HG02571 (cell line): ENCODE data around the gene RIBC2.
"Not testable (repeated sequence)": the region's sequence is repeated elsewhere in the genome, so short reads cannot be mapped to it uniquely, and the experiment has no call there.

Source experiments
- ATAC-seq: cut with Tn5 transposase; IDR thresholded peaks from one replicate; pipeline ENCODE4 v1.9.1; 2021; ENCODE audit warnings: mild to moderate bottlenecking, moderate library complexity; ENCODE audit not compliant: unreplicated experiment

Gene RIBC2

DNA sequence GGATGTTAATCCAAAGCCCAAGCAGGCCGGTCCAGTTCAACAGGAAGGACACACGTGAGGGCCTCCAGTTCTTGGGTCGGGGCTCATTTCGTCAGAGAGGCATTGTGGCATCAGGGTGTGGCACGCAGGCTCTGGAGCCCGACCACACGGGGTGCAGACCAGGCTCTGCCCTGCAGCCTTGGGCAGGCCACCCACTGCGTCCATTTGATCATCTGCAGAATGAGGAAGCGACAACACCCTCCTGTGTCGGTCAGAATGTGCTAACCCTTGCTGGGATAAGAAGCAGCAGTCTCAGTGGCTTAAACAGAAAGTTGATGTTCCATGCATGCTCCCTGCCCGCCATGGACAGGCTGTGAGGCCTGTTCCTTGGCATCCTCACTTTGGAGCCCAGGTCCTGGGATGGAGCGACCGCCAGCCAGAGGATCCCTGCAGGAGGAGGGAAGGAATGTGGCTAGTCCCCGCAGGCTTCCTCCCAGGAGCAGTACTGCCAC lies 10.8 kb downstream of the RIBC2 start:
- no peak for ATAC-seq

DNA sequence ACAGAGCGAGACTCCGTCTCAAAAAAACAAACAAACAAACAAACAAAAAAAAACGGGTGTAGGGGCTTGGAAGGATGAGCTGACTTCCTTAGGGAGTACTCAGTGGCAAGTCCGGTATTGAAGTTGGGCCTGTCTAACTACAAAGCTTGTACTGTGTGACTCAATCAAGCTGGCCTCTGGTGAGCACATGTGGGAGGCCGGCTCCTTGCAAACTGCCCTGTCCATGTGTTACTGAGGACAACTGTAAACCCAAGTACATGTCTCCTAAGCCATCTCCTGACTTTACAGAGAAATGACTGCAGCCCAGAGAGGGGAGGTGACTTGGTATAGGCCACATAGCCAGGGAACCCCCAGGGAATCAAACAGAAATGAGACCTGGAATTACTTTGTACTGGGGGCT lies 11.6 kb downstream of the RIBC2 start:
- ATAC-seq: no peak

DNA sequence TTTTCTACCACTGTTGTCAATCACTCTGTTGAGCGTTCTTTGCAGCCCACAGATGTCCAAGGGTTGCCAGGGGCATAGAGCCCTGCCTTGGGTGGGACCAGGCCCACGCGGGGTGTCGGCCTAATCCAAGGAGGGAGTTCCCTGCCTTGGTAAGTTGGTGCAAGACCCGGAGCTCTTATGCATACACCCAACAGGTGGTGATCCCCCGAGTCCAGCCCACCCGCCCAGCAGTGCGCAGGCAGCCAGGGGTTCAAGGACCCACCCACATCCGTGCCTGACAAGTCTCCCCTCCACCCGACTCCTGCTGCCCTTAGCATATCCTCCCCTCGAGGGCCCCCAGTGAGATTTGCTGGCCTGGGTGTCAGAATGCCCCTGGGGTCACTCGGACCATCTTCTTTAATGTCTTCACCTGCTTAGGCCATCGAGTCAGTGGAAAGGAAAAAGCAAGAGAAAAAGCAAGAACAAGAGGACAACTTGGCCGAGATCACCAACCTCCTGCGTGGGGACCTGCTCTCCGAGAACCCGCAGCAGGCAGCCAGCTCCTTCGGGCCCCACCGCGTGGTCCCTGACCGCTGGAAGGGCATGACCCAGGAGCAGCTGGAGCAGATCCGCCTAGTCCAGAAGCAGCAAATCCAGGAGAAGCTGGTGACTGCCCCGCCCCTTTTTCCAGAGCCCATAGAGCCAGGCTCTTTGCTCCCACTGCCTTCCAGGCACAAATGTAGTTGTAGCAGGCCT lies 12.2 kb downstream of the RIBC2 start:
- no peak for ATAC-seq

DNA sequence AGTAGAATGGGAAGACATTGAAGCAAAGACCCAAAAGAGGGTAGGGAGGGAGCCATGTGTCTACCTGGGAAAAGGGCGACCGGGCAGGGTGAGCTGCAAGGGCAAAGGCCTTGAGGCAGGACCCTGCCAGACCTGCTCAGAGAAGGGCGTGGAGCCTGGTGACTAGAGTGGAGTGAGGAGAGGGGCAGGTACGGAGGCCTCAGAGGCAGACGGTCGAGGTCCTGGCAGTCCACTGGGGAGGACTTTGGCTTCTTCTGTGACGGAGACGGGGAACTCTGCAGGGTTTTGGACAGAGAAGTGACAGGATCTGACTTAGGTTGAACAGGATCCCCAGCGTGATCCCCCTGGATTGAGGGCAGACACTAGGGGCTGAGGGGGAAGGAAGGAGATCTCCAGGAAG lies 12.9 kb downstream of the RIBC2 start:
- no peak for ATAC-seq

DNA sequence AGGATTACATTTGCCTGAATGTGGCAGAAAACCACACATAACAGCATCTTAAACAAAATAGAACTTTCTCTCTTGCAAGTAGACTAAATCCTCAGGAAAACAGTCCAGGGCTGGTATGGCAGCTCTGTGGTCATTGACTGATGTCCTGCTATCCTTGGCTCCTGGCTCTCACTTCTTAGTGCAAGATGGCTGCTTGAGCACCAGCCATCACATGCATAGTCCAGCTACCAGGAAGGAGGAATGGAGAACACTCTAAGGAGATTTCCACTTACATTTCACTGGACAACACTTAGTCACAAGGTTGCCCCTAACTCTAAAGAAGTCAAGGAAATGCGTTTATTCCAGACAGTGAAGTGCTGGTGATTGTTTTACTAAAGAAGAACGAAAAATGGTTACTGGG lies 13.6 kb downstream of the RIBC2 start:
- no peak for ATAC-seq

DNA sequence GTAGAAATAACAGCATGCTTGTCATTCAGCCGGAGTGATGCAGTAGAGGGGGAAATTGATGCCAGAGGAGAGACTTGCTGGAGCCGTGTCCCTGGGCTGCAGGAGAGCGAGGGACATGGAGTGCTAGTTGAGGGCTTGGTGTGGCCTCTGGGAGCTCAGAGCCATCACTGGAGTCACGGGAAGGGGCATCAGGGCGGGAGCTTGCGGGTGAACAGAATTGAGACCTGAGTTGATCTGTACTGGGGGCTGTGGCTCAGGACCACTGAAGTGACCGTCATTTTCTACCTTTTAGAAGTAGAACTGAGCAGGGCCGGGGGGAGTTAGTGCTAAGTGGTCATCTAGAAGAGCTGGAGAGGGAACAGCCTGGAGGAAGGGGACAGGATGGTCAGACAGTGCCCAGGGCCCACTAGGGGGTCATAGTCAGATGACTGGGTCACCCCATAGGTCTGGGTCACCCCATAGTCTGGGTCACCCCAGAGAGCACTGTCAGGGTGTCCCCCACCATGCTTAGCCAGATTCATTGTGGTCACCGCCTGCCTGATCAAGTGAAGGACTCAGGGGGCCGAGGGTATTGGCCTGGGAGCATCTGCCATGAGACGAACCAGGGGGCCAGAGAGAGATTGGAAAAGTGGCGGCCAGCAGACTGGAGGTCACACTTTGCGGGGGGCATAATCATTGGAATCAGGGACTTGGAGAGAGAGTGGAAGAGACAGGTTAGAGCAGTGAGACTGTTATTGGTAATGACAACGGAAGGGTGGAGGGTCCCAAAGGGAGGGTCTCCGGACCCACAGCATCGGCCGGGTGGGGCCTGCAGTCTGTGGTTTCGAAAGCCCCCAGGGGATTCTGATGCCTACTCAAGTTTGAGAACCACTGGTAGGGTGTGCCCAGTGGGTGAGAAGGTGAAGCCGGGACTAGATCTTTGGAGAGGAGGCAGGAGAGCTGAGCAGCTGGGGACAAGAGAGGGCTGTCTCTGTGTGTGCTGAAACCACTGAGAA lies 15.2 kb downstream of the RIBC2 start:
- ATAC-seq: no peak

DNA sequence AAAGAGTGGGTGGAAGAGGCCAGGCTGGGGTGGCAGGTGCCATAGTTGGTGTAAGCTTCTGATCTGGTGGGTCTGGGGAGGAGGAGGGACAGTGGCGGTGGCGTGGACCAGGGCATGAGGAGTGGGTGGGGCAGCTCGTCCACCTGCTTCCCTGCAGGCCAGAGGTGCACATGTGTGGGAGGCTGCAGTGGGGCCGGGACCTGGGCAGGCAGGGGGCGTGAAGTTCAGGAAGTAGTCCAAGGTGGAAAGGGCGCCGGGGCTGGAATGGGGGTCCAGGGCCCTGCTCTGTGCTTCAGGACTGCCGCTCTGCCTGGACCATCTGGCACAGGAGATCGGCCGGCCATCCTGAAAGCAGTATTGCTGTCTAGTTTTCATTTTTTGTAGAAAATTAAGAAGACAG lies 15.9 kb downstream of the RIBC2 start:
- ATAC-seq: no peak

DNA sequence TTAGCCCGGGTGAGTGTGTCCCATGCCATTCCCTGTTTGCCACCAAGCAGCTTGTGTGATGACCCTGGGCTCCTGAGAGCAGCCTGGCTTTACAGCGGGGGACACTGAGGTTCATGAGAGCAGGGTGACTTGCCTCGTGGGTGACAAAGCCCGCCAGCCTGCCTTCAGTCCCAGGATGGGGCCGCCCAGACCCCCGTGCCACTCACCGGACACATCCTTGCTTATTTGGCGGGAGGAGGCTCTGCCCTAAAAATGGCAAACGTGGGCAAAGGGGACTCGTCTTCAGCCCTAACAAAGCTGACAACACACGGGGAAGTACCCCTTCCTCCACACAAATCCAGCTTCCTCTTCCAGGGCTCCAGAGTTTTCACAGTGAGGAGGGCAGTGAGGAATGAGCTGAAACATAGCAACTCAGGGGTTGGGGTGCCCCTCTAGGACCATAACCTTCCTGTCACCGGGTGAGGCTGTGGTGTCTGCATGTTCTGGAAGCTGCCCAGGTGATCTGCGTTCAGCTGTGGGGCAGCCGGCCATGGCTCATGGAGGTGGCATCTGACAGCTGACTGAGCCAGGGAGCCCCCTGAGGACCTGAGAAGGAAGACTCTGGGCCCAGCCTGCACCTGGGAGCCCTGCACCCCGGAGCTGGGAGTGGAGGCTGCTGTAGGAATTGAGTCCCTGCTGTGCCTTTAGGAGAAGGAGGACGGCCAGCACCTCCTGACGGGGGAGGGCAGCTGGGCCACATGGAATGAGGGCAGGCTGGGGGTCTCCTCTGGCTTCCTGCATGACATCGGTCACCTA lies 16.7 kb downstream of the RIBC2 start:
- no peak for ATAC-seq

DNA sequence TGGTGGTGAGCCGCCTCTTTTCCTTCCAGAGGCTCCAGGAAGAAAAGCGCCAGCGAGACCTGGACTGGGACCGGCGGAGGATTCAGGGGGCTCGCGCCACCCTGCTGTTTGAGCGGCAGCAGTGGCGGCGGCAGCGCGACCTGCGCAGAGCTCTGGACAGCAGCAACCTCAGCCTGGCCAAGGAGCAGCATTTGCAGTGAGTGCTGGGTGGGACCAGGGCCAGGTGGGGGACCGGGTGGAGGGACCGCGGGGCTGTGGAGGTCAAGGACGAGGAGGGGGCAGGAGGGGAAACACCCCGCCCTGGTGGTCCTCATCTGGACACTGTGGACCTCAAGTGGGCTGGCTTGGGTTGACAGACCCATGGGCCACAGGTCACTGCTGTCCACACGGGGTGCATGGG lies 17.4 kb downstream of the RIBC2 start:
- ATAC-seq: no peak

DNA sequence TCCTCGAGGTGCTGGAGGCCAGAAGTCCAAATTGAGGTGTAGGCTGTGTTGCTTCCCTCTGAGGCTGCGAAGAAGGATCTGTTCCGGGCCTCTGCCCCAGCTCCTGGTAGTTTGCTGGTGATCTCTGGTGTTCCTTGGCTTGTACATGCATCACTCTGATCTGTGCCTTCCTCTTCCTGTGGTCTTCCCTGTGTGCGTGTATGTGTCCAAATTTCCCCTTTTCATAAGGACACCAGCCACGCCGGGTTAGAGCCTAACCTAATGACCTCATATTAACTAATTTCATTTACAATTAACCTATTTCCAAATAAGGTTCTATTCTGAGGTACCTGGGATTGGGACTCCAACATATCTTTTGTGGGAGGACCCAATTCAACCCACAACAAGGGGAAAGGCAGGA lies 21.5 kb downstream of the RIBC2 start:
- ATAC-seq: no peak

DNA sequence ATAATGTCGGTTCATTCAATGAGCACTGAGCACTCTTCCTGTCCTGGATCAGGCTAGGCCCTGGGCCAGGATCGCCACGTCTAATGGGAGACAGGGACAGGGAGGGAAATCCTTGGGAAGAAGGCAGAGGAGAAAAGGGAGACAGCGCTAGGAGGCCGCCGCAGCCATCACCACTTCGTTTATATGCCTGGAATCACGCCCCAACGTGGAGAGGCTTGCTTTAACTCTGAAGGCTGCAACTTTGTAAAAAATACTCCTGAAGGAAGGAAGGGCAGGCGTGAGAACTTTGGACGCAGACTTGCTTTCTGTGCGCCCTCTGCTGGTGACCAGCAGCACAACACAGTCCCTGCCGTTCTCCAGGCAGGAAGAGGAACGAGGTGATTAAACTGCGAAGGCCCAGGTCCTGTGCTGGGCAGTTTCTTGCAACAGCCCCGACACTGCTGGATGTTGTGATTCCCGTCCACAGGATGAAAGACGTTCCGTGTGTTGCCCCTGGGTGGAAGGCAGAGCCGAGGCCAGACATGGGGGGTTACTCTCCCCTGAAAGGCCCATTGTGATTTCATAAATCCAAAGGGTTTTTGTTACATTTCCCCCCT lies 22.1 kb downstream of the RIBC2 start:
- no peak for ATAC-seq

DNA sequence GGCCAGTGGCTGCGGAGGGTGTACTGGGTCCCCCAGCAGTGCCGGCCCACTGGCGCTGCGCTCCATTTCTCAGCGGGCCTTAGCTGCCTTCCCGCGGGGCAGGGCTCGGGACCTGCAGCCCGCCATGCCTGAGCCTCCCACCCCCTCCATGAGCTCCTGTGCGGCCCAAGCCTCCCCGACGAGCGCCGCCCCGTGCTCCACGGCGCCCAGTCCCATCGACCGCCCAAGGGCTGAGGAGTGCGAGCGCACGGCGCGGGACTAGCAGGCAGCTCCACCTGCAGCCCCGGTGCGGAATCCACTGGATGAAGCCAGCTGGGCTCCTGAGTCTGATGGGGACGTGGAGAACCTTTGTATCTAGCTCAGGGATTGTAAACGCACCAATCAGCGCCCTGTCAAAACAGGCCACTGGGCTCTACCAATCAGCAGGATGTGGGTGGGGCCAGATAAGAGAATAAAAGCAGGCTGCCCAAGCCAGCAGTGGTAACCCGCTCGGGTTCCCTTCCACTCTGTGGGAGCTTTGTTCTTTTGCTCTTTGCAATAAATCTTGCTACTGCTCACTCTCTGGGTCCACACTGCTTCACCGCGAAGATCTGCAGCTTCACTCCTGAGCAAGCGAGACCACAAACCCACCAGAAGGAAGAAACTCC lies 23.5 kb downstream of the RIBC2 start:
- ATAC-seq: not testable (repeated sequence)

DNA sequence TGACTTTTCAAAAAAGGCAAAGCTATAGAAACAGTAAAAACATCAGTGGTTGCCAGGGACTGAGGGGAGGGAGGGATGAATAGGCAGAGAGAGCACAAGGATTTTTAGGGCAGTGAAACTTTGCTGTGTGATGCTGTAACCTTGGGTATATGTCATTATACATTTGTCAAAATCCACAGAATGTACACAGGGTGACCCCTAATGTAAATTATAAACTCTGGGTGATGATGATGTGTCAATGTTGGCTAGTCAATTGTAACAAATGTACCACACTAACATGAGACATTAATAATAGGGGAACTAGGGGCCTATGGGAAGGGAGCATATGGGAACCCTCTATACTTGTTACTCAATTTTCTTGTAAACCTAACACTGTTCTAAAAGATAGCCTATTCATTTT lies 24.8 kb downstream of the RIBC2 start:
- no peak for ATAC-seq

DNA sequence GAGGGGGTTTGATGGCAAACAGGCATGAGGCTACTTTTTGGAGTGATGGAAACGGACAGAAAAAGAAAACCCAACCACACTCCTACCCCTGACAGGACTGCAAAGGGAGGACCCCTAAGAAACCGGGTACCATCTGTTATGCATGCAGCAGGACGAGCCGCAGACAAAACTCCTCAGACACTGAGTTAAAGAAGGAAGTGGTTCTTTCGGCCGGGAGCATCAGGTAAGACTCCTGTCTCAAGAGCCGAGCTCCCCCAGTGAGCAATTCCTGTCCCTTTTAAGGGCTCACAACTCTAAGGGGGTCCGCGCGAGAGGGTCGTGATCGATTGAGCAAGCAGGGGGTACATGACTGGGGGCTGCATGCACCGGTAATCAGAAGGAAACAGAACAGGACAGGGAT lies 27.2 kb downstream of the RIBC2 start:
- ATAC-seq: not testable (repeated sequence)

DNA sequence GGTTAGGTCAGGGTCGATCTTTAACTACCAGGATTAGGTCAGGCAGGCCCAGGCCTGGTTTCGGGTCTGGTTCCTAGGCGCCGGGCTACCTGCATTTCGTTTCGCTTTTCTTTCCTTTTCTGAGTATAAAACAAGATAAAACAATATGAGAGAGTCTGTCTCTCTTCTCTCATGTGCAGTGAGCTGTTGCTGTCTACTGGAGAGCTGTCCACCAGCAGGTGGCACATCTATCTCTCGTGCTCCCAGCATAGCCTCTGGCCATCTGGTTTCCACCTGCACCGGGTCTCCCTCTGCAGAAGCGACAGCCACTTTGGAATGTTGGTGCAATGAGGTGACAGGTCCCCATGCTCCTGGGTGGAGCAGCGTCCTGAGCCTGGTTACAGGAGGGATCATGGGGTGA lies 27.6 kb downstream of the RIBC2 start:
- no peak for ATAC-seq

DNA sequence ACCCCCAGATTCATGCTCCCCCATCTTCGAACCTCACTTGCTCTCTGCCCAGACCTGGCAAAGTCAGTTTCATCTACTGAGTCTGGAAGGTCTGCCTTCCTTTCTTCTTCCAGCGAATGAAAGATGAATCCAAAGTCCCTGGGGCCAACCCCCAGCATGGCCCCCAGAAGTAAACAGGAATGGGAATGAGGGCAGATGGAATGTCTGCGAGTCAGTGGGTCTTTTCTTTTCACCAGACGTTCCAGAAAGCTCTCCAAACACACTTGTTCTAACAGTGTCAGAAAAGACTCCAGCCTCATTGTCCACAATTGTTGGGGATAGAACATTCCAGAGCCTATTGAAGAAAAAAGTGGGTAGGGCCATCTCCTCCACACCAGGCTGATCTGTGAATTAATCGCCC lies 28.6 kb downstream of the RIBC2 start:
- no peak for ATAC-seq

DNA sequence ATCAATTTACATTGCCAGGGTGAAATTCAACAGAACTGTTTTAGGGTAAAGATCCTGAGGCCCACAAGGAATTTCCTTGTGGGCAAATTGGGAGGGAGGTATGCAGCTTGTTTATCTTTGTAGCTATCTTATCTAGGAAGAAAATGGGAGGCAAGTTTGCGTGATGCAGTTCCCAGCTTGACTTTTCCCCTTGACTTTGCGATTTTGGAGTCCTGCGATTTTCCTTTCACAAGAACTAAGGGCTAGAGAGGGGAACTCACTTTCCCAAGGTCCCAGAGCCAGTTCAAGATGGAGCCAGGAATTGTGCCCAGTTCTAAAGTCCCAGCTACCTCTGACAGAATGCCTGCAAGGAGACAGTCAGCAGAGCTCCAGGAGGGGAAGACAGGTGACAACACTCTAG lies 30.7 kb downstream of the RIBC2 start:
- ATAC-seq: no peak

DNA sequence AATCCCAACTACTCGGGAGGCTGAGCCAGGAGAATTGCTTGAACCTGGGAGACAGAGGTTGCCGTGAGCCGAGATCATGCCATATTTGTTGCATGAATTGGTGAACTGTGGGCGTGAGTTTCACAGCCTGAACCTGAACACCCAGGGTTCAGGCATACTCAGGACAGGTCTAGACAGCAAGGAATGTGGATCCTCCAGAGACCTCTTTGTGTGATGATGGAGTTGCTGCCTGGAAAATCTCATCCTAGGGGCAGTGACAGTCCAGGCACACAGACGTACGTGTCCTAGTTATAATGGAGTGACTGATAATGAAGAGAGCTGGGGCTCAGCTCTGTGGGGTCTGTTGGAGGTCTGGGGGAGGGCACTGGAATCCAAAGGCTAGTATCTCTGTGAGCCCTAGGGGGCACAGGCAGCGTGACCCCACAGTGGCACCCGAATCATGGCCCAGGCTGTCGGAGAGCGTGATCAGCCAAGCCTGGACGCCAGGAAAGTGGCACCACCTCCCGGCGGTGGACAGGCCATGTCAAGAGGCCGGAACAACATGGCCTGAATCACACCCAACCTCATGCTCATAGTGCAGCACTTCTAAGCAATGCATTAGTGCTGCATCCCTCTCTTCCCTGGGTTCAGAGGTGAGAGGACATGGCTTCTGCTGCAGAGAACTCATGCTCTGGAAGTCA lies 31.7 kb downstream of the RIBC2 start:
- no peak for ATAC-seq

DNA sequence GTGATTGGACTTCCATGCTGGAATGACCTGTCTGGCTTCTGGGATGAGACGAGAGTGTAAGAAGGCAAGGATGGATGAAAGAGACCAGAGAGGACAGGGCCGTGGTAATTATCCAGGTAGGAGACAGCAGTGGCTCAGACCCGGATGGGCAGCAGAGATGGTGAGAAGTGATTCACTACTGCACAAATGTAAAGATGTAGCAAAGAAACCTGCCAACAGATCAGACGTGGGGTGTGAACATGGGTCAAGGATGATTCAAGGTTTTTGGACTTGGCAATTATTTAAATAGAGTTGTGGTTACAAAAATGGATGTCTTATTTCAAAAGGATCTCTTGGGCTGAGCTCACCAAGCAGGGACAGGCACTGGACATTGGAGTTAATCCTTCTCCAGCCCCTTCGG lies 32.7 kb downstream of the RIBC2 start:
- ATAC-seq: no peak

DNA sequence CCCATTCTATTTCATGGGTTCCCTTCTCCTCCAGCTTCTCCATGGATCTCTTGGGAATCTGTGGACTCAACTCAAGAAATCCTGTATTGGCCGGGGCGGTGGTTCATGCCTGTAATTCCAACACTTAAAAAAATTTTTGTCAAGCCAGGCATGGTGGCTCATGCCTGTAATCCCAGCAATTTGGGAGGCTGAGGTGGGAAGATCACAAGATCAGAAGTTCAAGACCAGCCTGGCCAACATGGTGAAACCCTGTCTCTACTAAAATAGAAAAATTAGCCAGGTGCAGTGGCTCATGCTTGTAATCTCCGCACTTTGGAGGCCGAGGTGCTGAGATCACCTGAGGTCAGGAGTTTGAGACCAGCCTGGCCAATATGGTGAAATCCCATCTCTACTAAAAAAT lies 34.1 kb downstream of the RIBC2 start:
- ATAC-seq: not testable (repeated sequence)
